NCI-H748 (cell line): ENCODE results near the gene OLA1.

ENCODE experiments used
- DNase-seq: peaks from one replicate; lab custom pipeline; 2025; ENCODE audit not compliant: unreplicated experiment; lab: John Stamatoyannopoulos, UW

OLA1 gene

GRCh38 chr2:174180726-174181236, 67.6 kb downstream of the OLA1 start:
- DNase-seq: no peak

GRCh38 chr2:174180165-174180724, 68.1 kb downstream of the OLA1 start:
- peak; percentile 31 for DNase-seq

- no peak for DNase-seq
Measured at GRCh38 chr2:174177316-174177890, 70.9 kb downstream of the OLA1 start.

- DNase-seq: peak; percentile 95
Measured at GRCh38 chr2:174176898-174177297, 71.4 kb downstream of the OLA1 start.

- DNase-seq: peak; percentile 59
Measured at GRCh38 chr2:174174741-174175140, 73.6 kb downstream of the OLA1 start.

GRCh38 chr2:174172802-174173355, 75.5 kb downstream of the OLA1 start:
- DNase-seq: no peak

GRCh38 chr2:174171686-174172445, 76.5 kb downstream of the OLA1 start:
- DNase-seq: no peak

- DNase-seq: no peak
Measured at GRCh38 chr2:174169372-174169771, 79.0 kb downstream of the OLA1 start.

- DNase-seq: no peak
Measured at GRCh38 chr2:174166261-174166660, 82.1 kb downstream of the OLA1 start.

- no peak for DNase-seq
Measured at GRCh38 chr2:174161490-174161889, 86.8 kb downstream of the OLA1 start.

- peak; percentile 70 for DNase-seq
Measured at GRCh38 chr2:174158003-174158402, 90.3 kb downstream of the OLA1 start.

- DNase-seq: no peak
Measured at GRCh38 chr2:174157053-174157452, 91.3 kb downstream of the OLA1 start.

- DNase-seq: no peak
Measured at GRCh38 chr2:174153757-174154680, 94.3 kb downstream of the OLA1 start.

GRCh38 chr2:174149530-174149929, 98.8 kb downstream of the OLA1 start:
- no peak for DNase-seq

GRCh38 chr2:174148833-174149232, 99.5 kb downstream of the OLA1 start:
- DNase-seq: no peak

GRCh38 chr2:174145827-174146226, 102.5 kb downstream of the OLA1 start:
- peak; percentile 4 for DNase-seq

GRCh38 chr2:174142290-174142689, 106.0 kb downstream of the OLA1 start:
- no peak for DNase-seq

GRCh38 chr2:174138161-174138560, 110.2 kb downstream of the OLA1 start:
- peak; percentile 45 for DNase-seq

GRCh38 chr2:174135981-174136380, 112.4 kb downstream of the OLA1 start:
- no peak for DNase-seq

GRCh38 chr2:174125090-174125489, 123.2 kb downstream of the OLA1 start:
- DNase-seq: peak; percentile 97

- DNase-seq: peak; percentile 91
Measured at GRCh38 chr2:174124181-174124580, 124.2 kb downstream of the OLA1 start.
